Measurements from ENCODE around the gene NPBWR2.

GRCh38 chr20:64137598-64138031 is 30.2 kb upstream of the NPBWR2 start:
- TF ChIP-seq, protein P1, sequence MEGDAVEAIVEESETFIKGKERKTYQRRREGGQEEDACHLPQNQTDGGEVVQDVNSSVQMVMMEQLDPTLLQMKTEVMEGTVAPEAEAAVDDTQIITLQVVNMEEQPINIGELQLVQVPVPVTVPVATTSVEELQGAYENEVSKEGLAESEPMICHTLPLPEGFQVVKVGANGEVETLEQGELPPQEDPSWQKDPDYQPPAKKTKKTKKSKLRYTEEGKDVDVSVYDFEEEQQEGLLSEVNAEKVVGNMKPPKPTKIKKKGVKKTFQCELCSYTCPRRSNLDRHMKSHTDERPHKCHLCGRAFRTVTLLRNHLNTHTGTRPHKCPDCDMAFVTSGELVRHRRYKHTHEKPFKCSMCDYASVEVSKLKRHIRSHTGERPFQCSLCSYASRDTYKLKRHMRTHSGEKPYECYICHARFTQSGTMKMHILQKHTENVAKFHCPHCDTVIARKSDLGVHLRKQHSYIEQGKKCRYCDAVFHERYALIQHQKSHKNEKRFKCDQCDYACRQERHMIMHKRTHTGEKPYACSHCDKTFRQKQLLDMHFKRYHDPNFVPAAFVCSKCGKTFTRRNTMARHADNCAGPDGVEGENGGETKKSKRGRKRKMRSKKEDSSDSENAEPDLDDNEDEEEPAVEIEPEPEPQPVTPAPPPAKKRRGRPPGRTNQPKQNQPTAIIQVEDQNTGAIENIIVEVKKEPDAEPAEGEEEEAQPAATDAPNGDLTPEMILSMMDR (IDR thresholded peaks at IDR 0.05; ENCODE audit: low read depth, low read length, missing input control), result no peak
- TF ChIP-seq GABPA (IDR thresholded peaks at IDR 0.05 in 1 of 2, conservative IDR thresholded peaks at IDR 0.05 in 1 of 2), result no peak
- TF ChIP-seq JUND (IDR thresholded peaks at IDR 0.05), result no peak
- no peak for TF ChIP-seq RAD21 (IDR thresholded peaks at IDR 0.05)
- TF ChIP-seq ZBTB33 (IDR thresholded peaks at IDR 0.05), result no peak
- TF ChIP-seq SP1 (IDR thresholded peaks at IDR 0.05), result no peak
- no peak for TF ChIP-seq EGR1 (IDR thresholded peaks at IDR 0.05; ENCODE audit: low read depth in 2 of 2)
- no peak for TF ChIP-seq YY1 (IDR thresholded peaks at IDR 0.05)
- no peak for TF ChIP-seq HNF4A (conservative IDR thresholded peaks at IDR 0.05)
- TF ChIP-seq, protein P2, sequence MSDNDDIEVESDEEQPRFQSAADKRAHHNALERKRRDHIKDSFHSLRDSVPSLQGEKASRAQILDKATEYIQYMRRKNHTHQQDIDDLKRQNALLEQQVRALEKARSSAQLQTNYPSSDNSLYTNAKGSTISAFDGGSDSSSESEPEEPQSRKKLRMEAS (IDR thresholded peaks at IDR 0.05), result no peak
- TF ChIP-seq NR2F2 (IDR thresholded peaks at IDR 0.05), result no peak
- TF ChIP-seq, protein P3, sequence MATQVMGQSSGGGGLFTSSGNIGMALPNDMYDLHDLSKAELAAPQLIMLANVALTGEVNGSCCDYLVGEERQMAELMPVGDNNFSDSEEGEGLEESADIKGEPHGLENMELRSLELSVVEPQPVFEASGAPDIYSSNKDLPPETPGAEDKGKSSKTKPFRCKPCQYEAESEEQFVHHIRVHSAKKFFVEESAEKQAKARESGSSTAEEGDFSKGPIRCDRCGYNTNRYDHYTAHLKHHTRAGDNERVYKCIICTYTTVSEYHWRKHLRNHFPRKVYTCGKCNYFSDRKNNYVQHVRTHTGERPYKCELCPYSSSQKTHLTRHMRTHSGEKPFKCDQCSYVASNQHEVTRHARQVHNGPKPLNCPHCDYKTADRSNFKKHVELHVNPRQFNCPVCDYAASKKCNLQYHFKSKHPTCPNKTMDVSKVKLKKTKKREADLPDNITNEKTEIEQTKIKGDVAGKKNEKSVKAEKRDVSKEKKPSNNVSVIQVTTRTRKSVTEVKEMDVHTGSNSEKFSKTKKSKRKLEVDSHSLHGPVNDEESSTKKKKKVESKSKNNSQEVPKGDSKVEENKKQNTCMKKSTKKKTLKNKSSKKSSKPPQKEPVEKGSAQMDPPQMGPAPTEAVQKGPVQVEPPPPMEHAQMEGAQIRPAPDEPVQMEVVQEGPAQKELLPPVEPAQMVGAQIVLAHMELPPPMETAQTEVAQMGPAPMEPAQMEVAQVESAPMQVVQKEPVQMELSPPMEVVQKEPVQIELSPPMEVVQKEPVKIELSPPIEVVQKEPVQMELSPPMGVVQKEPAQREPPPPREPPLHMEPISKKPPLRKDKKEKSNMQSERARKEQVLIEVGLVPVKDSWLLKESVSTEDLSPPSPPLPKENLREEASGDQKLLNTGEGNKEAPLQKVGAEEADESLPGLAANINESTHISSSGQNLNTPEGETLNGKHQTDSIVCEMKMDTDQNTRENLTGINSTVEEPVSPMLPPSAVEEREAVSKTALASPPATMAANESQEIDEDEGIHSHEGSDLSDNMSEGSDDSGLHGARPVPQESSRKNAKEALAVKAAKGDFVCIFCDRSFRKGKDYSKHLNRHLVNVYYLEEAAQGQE (IDR thresholded peaks at IDR 0.05), result no peak
- no peak for TF ChIP-seq TAF1 (conservative IDR thresholded peaks at IDR 0.05)
- no peak for TF ChIP-seq RXRA (IDR thresholded peaks at IDR 0.05)

Measured in liver (tissue), 3 donors.